GM18526 (cell line): ENCODE measurements around the gene MTTP.

ENCODE experiments used
- POLR2A ChIP-seq: IDR thresholded peaks from 3 replicates; pipeline ENCODE4 v1.6.1; 2011; ENCODE audit not compliant: insufficient read length; ENCODE audit errors: extremely low read depth

The MTTP gene

DNA sequence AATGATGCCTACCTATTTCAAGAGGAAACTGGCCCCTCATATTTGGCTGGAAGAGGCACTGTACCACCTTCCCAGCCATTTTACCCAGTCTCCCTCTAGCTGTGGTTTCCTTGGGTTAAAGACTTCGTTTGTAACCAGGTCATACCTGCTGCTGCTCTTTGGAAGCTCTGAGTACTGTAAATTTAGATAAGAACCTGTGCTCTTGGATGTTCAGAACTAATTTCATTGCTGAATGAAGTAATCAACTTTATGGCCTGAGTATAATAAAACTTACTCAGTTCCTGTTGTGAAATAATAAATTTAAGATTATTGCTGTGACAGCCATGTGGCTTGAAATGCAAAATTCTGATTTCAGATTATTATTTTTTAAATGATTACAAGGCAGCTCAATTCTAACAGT lies 12.2 kb downstream of the MTTP start:
- no peak for TF ChIP-seq POLR2A

DNA sequence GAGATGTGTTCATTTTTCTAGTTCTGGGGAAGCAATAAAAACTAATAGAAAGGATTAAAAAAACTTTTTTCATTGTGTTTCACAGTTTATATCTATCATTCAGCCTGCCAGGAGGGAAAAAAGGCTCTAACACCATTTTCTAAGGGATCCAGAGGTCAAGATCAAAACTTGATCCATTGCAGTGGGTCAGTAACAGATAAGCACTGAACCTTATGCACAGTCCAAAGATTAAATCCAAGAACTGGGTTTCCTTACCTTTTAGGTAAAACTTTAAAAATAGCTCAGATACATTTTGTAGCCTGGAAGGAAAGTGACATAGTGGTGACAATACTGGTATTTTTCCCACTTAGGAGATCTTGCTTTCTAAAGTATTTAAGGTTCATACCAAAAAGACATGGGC lies 12.7 kb downstream of the MTTP start:
- TF ChIP-seq POLR2A: no peak

DNA sequence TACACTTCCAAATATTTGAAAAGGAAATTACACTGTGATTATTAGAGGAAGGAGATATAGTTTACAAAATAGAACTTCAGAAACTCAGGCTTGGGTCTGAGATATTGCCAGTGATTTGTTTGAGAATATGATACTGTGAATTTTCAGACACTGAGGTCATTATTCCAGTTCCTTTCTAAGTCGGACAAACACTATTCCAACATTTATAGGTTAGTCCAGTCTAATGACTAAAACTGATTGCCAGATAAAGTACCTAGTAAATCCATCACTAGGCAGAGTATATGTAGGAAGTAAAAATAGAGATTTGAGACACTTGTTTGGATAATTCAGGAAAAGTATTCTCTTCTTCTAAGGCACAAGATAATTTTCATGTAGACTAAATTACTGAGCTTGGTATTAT lies 13.2 kb downstream of the MTTP start:
- TF ChIP-seq POLR2A: no peak

DNA sequence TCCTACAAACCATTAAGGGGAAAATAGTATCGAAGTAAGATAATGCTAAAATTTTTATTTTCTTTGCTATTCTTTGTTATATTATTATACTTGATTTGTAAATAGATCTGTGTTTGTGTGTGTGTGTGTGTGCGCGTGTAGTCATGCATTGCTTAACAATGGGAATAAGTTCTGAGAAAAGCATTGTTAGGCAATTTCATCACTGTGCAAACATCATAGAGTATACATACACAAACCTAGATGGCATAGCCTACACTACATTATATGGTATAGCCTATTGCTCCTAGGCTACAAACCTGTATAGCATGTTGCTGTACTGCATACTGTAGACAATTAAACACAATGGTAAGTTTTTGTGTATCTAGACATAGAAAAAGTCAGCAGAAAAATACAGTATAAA lies 17.1 kb downstream of the MTTP start:
- TF ChIP-seq POLR2A: no peak

DNA sequence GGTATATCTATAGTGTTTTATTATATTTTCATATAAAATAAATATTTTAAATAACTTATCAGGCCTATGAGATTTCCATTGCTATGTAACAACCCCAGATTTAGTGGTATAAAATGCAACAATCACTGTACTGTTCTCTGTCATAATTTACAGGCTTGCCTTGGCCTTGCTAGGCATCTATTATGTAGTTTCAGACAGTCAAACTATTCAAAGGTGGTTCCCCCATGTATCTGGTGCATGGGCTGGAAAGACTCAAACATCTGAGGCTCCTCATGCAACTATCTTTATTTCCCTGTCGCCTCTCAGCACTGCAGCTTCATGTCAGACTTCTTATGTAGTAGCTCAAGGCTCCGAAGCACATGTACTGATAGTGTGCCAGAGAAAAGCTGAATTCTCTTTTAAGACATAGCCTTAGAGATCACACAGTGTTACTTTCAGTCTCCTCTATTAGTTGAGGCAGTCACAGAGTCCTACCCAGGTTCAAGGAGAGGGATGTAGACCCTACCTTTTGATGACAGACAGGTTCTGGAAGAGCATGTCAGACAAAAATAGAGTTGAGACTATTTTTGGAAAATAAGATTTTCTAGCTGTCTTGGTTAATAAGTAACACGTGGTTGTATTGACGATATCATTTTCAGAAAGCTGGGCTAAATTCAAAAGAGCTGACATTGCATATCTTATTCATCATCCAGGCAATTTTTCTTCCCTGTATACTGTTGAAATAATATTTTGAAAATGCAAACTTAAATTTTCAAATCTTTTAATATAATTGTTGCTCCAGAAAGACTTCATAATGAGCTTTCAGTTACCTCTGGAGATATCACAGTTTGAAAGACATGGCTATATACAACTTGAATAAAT lies 19.4 kb downstream of the MTTP start:
- no peak for TF ChIP-seq POLR2A

DNA sequence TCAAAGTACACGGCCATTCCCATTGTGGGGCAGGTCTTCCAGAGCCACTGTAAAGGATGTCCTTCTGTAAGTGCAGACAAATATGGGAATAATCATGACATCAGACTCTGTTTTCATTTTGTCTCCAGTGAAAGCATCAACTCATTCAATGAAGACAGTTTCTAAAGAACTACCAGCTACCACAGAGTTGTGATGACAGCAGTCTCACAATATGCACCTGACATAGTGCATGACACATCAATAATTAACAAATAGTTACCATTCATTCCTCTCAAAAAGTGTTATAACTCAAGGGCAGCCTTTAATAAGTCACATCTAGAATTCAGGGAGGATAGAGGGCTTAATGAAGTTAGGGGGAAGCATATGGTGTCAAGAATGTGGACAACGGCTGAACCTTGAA lies 20.2 kb downstream of the MTTP start:
- no peak for TF ChIP-seq POLR2A

DNA sequence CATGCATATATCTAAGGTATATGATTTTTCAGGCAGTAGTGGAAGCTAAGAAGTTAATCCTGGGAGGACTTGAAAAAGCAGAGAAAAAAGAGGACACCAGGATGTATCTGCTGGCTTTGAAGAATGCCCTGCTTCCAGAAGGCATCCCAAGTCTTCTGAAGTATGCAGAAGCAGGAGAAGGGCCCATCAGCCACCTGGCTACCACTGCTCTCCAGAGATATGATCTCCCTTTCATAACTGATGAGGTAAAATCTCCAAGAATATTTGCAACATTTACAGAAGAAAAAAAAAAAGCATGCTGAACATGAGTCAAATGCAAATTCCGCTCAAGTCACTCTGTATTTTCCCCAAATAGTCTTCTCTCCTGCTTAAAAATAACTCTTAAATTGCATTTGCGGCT lies 32.1 kb downstream of the MTTP start:
- no peak for TF ChIP-seq POLR2A

DNA sequence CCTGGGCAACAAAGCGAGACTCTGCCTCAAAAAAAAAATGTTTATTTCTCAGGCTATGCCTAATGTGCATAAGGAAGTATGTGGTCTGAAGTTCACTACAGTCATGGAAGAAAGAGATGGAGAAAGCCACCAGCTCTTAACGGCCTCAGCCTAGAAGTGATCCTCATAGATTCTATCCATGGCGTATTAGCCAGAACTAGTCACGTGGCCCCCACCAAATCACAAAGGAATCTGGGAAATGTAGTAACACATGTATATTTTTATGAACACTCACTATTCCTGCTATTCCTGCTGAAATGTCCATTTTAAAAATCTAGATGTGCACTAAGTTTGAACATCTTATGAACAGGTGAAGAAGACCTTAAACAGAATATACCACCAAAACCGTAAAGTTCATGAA lies 33.8 kb downstream of the MTTP start:
- no peak for TF ChIP-seq POLR2A

DNA sequence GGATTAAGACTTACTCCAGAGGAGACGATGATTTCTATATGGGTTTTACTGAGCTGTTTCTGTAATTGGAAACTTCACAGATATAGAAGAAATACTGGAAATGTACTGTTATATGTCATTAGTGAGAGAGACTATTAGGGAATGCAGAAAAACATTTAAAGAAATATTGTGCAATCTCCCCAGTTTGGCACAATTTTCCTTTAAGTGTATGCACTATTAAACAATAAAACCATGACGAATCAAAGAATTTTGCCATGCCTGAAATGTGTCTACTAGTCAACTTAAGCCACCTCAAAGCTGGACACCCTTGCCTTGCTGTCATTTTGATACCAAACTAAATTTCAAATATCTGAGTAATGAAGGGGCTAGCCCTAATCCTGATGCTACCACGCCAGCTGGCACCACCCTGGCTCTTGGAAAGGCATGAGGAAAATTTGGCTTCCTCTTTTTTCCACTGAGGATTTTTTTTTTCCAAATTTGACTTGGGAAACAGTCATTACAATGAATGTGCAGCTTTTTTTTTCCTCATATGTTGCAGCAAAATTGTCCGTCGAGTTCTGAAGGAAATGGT lies 36.1 kb downstream of the MTTP start:
- TF ChIP-seq POLR2A: no peak

DNA sequence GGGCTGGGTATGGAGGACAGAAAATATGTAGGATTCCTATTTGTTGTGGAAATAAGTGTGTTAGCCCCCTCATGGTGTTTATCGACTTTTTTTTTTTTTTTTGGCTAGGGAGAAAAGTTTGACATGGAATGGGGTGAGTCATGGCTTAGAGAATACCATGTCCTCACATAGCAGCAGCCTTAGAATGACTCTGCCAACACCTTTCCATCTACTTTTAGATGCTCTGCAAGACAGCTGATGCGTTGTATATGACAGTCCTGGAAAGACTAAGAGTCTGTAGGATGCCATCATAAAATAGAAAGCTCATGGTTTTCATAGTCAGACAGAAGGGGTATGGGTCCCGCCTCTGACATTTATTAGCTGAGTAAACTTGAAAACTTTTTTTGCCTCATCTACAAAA lies 37.7 kb downstream of the MTTP start:
- TF ChIP-seq POLR2A: no peak

DNA sequence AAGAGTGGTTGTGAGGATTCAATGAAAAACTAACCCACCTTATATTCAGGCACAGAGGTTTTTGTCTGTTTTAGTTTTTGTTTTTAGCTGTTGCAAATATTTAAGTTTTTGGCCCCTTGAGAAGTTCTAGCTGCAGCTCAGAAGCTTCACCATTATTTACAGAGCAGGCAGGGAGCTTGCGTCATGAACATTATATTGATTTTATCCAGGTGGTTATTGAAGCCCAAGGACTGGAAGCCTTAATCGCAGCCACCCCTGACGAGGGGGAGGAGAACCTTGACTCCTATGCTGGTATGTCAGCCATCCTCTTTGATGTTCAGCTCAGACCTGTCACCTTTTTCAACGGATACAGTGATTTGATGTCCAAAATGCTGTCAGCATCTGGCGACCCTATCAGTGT lies 38.1 kb downstream of the MTTP start:
- TF ChIP-seq POLR2A: no peak

DNA sequence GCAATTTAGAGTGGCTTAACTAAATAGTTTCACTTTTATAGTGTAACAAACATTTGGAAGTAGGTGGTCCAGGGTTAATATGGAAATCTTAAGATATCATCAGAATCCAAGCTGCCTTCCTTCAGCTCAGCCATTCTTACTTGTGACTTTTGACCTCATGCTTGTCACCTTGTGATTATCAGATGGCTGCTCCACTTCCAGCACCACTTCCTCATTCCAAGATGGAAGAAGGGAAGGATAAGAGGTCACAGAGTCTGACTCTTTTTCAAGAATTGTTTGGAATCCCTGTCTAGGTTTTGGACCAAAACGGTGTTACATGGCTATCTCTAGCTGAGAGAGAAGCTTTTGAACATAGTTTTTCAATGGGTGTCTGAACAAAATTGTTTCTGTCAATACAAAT lies 39.9 kb downstream of the MTTP start:
- no peak for TF ChIP-seq POLR2A

DNA sequence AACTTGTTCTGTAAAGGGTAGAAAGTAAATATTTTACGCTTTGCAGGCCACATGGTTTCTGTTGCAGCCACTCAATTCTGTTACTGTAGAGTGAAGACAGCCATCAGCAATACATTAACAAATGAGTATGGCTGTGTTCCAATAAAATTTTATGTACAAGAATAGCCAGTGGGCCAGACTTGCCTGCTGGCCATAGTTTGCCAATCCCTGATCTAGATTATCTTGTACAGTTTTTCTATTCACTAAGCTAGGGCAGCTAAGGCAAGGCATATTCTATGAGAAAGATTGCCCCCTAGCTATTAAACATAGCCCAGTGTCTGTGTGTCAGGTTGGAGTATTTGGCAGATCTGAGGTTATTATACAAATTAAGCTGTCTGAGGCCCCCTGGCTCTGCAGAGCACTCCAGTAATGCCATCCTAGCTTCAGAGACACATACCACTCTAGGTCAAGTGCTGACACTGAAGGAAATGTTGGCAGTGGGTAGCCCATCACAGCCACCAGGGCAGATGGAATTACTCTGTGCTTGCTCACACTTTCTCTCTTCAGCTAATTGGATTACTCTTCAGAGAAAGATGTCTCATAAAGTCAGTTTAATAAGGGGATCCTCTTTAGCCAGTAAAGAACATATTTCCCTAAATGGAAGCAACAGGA lies 40.7 kb downstream of the MTTP start:
- TF ChIP-seq POLR2A: no peak

DNA sequence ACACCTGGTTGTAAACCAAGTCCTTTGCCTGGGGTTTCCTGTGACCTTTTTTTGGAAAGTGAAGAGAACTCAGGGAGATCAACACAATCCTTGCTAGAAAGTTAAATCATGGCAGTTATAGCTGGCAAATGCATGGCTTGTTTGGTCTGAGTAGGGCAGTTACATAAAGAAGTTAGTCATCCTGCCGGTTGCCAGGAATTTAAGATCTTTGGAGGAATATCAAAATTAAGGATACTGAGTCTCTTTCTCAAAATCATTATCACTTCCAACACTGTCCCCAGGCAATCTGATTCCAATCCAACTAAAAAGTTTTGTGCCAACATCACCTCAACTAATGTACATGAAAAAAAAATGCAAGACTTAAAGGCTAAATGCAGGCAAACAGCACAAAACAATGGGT lies 42.8 kb downstream of the MTTP start:
- TF ChIP-seq POLR2A: no peak

DNA sequence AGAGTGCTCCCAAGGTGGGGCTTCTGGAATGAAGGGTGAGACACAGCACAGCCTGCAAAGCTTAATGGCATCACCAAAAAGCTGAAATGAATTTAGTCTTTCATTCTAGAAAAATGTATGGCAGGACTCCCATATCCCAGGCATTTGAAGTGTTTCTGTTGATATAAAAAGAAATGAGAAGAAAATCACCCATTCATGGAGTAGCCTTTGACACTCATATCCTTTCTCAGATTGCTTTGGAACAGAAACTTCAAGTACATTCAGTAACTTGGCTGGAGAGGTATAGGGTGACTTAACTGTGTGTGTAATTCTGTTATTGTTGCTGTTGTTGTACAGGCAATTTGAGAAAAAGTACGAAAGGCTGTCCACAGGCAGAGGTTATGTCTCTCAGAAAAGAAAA lies 47.7 kb downstream of the MTTP start:
- TF ChIP-seq POLR2A: no peak

DNA sequence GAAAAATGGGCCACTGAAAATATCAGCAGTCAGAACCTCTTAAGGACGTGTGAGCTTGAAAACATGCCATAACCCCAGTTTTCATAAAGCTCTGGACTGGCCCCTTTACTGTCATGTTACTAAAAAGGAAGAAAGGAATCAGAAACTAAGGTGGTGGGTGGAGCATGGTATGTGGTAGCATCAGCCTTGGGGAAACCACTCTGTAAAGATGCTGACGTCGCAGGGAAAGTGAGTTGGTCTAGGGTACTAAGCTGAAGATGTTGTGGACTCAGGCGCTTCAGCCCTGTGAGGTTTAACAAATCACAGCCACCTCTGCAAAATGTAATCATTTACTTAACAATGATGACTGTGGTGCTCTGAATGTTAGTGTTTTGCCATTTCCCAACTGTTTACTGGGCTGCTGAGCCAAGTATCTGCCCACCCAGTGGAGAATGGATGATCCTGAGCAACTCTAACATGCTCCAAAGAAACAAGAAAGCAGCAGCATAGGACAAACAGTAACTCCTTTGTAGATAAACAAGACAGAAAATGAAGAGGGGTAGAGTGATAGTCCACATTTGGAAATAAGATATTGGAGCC lies 49.6 kb downstream of the MTTP start:
- no peak for TF ChIP-seq POLR2A

DNA sequence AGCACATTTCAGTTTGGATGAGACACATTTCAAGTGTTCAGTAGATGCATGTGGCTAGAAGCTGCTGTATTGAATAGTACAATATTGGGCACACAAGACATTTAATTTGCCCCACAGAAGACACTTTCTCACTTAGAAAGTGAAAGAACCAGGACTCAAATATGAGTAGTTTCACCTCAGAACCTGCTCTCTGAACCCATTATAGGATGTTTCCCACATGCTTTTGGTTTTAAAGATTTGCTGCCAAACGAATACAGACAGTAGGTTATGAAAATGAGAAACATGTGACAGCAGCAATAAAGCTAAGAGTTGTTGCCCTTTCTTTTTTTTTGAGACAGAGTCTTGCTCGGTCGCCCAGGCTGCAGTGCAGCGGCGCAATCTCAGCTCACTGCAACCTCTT lies 50.7 kb downstream of the MTTP start:
- TF ChIP-seq POLR2A: no peak

DNA sequence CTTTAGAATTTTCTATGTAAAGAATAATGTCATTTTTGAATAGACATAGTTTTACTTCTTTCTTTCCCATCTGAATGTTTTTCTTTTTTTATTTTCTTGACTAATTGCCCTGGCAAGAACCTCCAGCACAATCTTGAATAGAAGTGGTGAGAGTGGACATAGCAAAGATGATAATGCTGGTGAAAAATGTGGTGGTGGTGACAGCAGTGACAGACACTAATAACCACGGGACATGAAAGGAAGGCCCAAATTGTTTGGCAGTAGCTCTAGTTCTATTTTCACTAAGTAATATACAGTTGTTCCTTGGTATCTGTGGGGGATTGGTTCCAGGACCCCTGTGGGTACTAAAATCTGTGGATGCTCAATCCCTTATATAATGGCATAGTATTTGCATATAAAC lies 53.4 kb downstream of the MTTP start:
- no peak for TF ChIP-seq POLR2A
